Mucosa of descending colon (tissue), 3 donors: ENCODE measurements around the gene TUBA1C. TPM values are rescaled to one million over a fixed set of nuclear protein-coding genes. Genes with fewer than 3 reads are reported as not detected.
A peak's percentile ranks its signal among the peaks of the same experiment; 100 is the strongest.
"Not testable (repeated sequence)": the region's sequence is repeated elsewhere in the genome, so short reads cannot be mapped to it uniquely, and the experiment has no call there.

ENCODE experiments used
- ATAC-seq: fragments of 200-7000 bp; cut with Tn5 transposase; one replicate; pipeline ENCODE4 v1.9.1; 2020; ENCODE audit warnings: mild to moderate bottlenecking, moderate library complexity
- DNase-seq, 3 donors: peaks; one replicate each; pipeline ENCODE4 v3.0.0-alpha.2; 2020
- H3K36me3 ChIP-seq: fragments of 200-600 bp; one replicate; pipeline ENCODE4 v1.8.0; 2021; ENCODE audit warnings: low read depth, mild to moderate bottlenecking
- H3K4me1 ChIP-seq: fragments of 200-600 bp; one replicate; pipeline ENCODE4 v1.8.0; 2021; ENCODE audit warnings: low read depth, mild to moderate bottlenecking
- H3K4me3 ChIP-seq: fragments of 200-600 bp; one replicate; pipeline ENCODE4 v1.8.0; 2021; ENCODE audit warnings: mild to moderate bottlenecking
- H3K9me3 ChIP-seq: fragments of 200-600 bp; one replicate; pipeline ENCODE4 v1.8.0; 2021; ENCODE audit warnings: mild to moderate bottlenecking
- intact Hi-C, 2 donors: fragments of 100-400 bp; cut with DNase I in 1 of 2; cut with micrococcal nuclease in 1 of 2; formaldehyde crosslinking; loops; one replicate each; pipeline versions ENCODE4 v1.11.0 to v1.11.1; 2022; cut with DNase I, micrococcal nuclease
- total RNA-seq, 3 donors: library from RNA; stranded (reverse); fragmentation: NEBNext Ultra II Directional in 2 of 3; extraction: Animal tissue kit (Norgen Biotek cat#: 25700) in 2 of 3; gene quantifications; one replicate each; pipeline versions ENCODE4 v1.2.1 to v1.2.4, GENCODE V29; 2021 to 2023
- TF ChIP-seq, protein P1 (sequence below): fragments of 200-600 bp; IDR thresholded peaks from one replicate; pipeline ENCODE4 v1.8.0; 2022; ENCODE audit warnings: antibody characterized with exemption, mild to moderate bottlenecking
- donor health status: DM: no; HTN: no; CAD: no; lungs with moderate emphysema.
- donor health status: DM: no; HTN: no; CAD: no.
- donor health status: DM: no; HTN: yes; CAD: no.

The TUBA1C gene
- total RNA-seq, 3 donors from 2014 or later: 128 to 260 (median 236) TPM

DNA sequence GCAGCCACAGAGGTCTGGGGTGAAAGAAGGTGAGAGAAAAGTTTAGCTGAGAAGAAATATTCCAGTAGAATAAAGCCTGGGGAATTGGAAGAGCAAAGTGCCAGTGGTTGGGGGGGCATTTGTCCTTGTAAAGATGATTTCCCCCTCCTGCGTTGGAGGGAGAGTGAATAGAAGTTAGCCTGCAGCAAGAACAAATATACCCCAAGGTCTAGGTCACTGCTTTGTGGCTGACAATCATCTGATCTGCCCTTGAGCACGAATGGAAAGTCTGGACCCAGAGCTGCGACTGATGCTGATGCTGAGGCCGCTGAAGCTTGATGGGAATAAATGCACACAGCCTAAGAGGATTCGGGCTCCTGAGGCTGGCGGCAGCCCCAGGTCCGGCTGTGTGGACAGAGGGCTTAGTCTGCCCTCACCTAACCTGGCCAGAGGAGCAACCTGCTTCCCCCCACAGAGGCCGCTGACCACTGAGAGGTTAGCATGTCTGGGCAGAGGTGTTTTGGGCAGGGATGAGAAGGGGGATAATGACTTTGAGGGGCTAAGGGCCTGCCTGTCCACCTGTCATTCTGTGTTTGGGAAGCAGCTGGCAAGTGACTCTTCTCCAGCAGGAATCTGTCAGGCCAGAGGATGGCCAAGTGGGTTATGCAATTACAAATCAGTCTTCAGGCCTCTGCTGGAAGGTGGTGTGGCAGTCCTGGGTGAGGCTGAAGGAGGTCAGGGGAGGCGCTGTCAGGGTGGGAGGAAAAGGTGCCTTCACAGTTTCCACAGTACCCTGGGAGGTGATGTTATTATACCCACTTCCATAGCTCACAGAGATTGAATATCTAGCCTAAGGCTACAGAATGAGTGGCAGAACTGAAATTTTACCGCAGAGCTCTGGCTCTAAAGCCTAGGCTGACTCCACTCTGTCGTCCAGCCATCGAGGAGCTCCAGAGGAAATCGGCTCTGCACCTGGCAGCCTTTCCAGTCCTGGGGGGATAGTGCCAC is 11.7 kb downstream of the TUBA1C start:
- Histone ChIP-seq H3K4me1 (no peaks in the 10 kb centered on the region), H3K9me3 (no peaks in the 10 kb centered on the region), H3K4me3 (no peak overlapping the region), H3K36me3 (no peaks in the 10 kb centered on the region)
- TF ChIP-seq, protein P1, sequence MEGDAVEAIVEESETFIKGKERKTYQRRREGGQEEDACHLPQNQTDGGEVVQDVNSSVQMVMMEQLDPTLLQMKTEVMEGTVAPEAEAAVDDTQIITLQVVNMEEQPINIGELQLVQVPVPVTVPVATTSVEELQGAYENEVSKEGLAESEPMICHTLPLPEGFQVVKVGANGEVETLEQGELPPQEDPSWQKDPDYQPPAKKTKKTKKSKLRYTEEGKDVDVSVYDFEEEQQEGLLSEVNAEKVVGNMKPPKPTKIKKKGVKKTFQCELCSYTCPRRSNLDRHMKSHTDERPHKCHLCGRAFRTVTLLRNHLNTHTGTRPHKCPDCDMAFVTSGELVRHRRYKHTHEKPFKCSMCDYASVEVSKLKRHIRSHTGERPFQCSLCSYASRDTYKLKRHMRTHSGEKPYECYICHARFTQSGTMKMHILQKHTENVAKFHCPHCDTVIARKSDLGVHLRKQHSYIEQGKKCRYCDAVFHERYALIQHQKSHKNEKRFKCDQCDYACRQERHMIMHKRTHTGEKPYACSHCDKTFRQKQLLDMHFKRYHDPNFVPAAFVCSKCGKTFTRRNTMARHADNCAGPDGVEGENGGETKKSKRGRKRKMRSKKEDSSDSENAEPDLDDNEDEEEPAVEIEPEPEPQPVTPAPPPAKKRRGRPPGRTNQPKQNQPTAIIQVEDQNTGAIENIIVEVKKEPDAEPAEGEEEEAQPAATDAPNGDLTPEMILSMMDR: no peak
- ATAC-seq (no peak), DNase-seq (no peak)
- intact Hi-C loops: no loop called here

DNA sequence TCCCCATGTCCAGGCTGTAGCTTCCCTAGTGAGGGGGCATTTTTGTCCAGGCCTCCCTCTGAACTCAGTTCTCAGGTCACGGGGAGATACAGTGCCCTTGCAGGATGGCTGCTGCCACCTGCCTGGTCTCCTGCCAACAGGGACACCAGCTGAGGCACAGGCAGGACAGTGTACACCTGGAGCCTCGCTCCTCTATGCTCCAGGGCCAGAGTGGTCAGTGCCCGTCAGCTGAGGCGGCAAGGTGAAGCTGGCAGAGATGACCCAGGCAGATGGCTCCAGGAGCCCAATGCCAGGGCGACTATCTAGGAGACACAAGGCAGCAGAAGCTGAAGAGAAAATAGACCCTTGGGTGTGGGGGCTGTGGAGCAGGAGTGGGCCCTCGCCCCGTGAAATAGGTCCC is 12.6 kb downstream of the TUBA1C start:
- no peaks in the 10 kb centered on the region for H3K9me3 ChIP-seq
- no peak for DNase-seq
- TF ChIP-seq, protein P1: no peak
- H3K4me1 ChIP-seq: no peaks in the 10 kb centered on the region
- H3K36me3 ChIP-seq: no peaks in the 10 kb centered on the region
- no peak overlapping the region for H3K4me3 ChIP-seq
- intact Hi-C loops: no loop called here
- no peak for ATAC-seq

DNA sequence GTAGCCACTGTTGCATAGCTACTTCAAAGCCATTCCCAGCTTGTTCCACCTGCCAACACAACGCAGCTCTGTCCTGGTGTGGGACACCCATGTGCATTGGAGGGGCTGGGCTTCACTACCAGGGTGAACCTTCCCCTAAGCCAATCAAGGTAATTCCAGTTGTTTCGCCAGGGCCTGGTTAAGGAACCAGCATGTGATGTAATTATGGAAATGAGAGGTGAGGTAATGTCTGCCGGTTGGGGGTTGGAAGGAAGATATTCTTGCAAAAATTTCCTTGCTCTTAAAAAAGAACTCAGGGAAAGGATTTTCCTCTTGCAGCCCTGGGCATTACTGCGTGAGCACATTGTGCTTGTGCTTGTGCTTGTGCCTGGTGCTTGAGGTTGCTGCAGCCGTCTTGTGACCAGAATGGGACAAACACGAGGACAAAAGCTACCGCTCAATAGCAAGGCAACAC is 14.9 kb downstream of the TUBA1C start:
- intact Hi-C loops: loop anchor here (10.0 kb wide), 2 partner anchors 55 to 65 kb away; partner anchors contain the start of genes C1QL4 (in 1 of the 2) and DNAJC22 (in 1 of the 2)

DNA sequence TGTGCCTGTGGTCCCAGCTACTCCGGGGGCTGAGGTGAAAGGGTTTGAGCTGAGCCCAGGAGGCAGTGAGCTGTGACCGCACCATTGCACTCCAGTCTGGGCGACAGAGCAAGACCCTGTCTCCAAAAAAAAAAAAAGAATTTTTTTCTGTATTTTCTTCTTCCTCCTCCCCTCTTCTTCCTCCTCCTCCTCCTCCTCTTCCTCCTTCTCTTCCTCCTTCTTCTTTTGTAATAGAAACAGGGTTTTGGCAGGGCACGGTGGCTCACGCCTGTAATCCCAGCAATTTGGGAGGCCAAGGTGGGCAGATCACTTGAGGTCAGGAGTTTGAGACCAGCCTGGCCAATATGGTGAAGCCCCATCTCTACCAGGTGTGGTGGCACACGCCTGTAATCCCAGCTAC is 15.7 kb downstream of the TUBA1C start:
- H3K4me1 ChIP-seq, DNase-seq, H3K4me3 ChIP-seq, ATAC-seq, H3K36me3 ChIP-seq, H3K9me3 ChIP-seq: not testable (repeated sequence)
- intact Hi-C loops: loop anchor here (10.0 kb wide), 2 partner anchors 54 to 64 kb away; partner anchors contain the start of genes C1QL4 (in 1 of the 2) and DNAJC22 (in 1 of the 2)

More for the DNA sequence above, 14.9 kb downstream of the TUBA1C start:
- Histone ChIP-seq H3K9me3 (no peaks in the 10 kb centered on the region), H3K4me3 (no peak overlapping the region), H3K4me1 (no peaks in the 10 kb centered on the region), H3K36me3 (no peaks in the 10 kb centered on the region)
- DNase-seq: peak in 1 of 3 donors; percentile 29
- ATAC-seq: peak; percentile 81
- TF ChIP-seq, protein P1: no peak

DNA sequence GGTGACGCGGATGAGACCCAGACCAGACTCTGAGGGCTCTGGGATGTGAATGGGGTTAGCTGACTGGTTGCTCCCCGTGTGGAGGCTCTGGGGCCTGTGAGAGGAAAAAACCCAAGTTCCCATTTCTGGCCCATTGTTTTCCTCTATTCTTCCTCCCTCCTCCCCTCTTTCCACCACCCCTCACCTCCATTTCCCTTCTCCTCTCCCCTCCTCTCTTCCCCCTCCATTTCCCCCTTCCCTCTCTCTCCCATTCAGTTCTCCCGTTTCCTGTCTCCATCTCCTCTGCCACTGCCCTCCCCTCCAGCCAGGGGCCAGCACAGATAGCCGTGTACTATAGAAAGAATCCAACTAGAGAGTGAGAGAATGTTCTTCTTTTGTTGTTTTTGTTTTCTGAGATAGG is 17.4 kb downstream of the TUBA1C start:
- DNase-seq (no peak), ATAC-seq (no peak)
- Histone ChIP-seq H3K9me3 (no peaks in the 10 kb centered on the region), H3K4me3 (no peak overlapping the region), H3K36me3 (no peaks in the 10 kb centered on the region), H3K4me1 (no peaks in the 10 kb centered on the region)
- intact Hi-C loops: loop anchor here (10.0 kb wide), 2 partner anchors 52 to 62 kb away; partner anchors contain the start of genes C1QL4 (in 1 of the 2) and DNAJC22 (in 1 of the 2)
- TF ChIP-seq, protein P1: no peak

DNA sequence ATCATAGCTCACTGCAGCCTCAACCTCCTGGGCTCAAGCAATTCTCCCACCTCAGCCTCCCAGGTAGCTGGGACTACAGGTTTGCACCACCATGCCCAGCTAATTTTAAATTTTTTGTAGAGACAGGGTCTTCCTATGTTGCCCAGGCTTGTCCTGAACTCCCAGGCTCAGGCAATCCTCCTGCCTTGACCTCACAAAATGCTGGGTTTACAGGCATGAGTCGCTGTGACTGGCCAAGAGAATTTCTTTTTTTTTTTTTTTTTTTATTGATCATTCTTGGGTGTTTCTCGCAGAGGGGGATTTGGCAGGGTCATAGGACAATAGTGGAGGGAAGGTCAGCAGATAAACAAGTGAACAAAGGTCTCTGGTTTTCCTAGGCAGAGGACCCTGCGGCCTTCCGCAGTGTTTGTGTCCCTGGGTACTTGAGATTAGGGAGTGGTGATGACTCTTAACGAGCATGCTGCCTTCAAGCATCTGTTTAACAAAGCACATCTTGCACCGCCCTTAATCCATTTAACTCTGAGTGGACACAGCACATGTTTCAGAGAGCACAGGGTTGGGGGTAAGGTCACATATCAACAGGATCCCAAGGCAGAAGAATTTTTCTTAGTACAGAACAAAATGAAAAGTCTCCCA is 18.0 kb downstream of the TUBA1C start:
- not testable (repeated sequence) for H3K4me3 ChIP-seq, H3K9me3 ChIP-seq, ATAC-seq, H3K4me1 ChIP-seq, DNase-seq, H3K36me3 ChIP-seq
- intact Hi-C loops: loop anchor here (10.0 kb wide), 2 partner anchors 52 to 62 kb away; partner anchors contain the start of genes C1QL4 (in 1 of the 2) and DNAJC22 (in 1 of the 2)
